Esophagus muscularis mucosa (tissue), 3 donors: Measurements from ENCODE around the gene SYNDIG1.

Source experiments
- POLR2A ChIP-seq: fragments of 450-650 bp; IDR thresholded peaks from one replicate; pipeline ENCODE4 v1.6.1; 2017; ENCODE audit warnings: antibody characterized with exemption, moderate library complexity, mild to moderate bottlenecking, low read depth
- TF ChIP-seq, protein P1 (sequence below), 3 experiments: fragments of 200-600 bp in 2 of 3; fragments of 450-650 bp in 1 of 3; sonication (generic) in 2 of 3; IDR thresholded peaks; one replicate each; pipeline ENCODE4 v1.5.1; 2017 to 2019; ENCODE audit warnings: antibody characterized with exemption in 3 of 3, mild to moderate bottlenecking in 2 of 3, moderate library complexity in 1 of 3

DNA sequence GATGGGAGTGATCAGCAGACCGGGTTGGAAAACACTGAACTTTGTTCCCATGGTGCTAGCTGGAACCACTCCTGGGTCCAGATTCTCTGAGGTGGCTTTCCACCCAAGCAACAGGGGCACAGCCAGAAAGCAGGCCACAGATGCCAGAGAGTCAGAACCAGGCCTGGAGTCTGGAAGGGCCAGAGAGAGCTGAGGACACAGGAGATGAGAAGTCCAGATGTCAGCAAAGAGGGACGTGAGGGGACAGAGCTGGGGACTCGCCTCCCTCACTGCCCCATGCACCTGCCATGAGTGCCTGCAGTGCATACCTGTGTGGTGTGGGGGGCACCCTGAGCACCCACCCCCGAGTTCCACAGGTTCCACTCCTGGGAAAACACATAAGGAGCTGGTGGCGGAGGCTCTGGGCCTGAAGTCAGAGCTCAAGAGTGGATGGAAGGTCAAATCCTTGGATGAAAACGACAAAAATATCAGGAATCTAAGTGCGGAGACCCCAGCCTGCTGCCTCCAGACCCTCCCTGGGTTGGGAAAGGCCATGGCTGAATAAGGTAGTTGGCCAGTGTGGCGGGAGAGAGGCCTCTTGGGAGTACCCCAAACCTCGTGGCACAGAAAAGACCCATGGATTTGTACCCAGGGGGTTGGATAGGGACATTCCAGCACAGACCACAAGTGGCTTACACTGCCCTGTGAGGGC lies 224.2 kb downstream of the SYNDIG1 start:
- TF ChIP-seq, protein P1, sequence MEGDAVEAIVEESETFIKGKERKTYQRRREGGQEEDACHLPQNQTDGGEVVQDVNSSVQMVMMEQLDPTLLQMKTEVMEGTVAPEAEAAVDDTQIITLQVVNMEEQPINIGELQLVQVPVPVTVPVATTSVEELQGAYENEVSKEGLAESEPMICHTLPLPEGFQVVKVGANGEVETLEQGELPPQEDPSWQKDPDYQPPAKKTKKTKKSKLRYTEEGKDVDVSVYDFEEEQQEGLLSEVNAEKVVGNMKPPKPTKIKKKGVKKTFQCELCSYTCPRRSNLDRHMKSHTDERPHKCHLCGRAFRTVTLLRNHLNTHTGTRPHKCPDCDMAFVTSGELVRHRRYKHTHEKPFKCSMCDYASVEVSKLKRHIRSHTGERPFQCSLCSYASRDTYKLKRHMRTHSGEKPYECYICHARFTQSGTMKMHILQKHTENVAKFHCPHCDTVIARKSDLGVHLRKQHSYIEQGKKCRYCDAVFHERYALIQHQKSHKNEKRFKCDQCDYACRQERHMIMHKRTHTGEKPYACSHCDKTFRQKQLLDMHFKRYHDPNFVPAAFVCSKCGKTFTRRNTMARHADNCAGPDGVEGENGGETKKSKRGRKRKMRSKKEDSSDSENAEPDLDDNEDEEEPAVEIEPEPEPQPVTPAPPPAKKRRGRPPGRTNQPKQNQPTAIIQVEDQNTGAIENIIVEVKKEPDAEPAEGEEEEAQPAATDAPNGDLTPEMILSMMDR (IDR thresholded peaks at IDR 0.05): no peak
- TF ChIP-seq POLR2A: no peak
